Neural cell (in vitro differentiated cells): ENCODE data around the gene SLC6A18.
"Not testable (repeated sequence)": the region's sequence is repeated elsewhere in the genome, so short reads cannot be mapped to it uniquely, and the experiment has no call there.

Source experiments
- SMC3 ChIP-seq: fragments of 450-650 bp; conservative IDR thresholded peaks from 2 replicates; pipeline ENCODE4 v1.6.1; 2014; ENCODE audit warnings: antibody characterized with exemption, mild to moderate bottlenecking, moderate library complexity; ENCODE audit not compliant: poor library complexity
- TF ChIP-seq, protein P1 (sequence below): fragments of 450-650 bp; IDR thresholded peaks from 2 replicates; pipeline ENCODE4 v1.5.1; 2014; ENCODE audit warnings: antibody characterized with exemption, mild to moderate bottlenecking, moderate library complexity; ENCODE audit not compliant: poor library complexity, severe bottlenecking

DNA sequence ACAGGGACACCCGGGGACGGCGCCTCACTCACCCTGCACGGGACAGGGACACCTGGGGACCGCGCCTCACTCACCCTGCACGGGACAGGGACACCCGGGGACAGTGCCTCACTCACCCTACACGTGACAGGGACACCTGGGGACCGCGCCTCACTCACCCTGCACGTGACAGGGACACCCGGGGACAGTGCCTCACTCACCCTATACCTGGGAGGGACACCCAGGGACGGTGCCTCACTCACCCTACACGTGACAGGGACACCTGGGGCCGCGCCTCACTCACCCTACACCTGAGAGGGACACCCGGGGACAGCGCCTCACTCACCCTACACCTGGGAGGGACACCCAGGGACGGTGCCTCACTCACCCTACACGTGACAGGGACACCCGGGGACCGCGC, 65.8 kb downstream of the SLC6A18 start:
- not testable (repeated sequence) for TF ChIP-seq SMC3
- TF ChIP-seq, protein P1, sequence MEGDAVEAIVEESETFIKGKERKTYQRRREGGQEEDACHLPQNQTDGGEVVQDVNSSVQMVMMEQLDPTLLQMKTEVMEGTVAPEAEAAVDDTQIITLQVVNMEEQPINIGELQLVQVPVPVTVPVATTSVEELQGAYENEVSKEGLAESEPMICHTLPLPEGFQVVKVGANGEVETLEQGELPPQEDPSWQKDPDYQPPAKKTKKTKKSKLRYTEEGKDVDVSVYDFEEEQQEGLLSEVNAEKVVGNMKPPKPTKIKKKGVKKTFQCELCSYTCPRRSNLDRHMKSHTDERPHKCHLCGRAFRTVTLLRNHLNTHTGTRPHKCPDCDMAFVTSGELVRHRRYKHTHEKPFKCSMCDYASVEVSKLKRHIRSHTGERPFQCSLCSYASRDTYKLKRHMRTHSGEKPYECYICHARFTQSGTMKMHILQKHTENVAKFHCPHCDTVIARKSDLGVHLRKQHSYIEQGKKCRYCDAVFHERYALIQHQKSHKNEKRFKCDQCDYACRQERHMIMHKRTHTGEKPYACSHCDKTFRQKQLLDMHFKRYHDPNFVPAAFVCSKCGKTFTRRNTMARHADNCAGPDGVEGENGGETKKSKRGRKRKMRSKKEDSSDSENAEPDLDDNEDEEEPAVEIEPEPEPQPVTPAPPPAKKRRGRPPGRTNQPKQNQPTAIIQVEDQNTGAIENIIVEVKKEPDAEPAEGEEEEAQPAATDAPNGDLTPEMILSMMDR, result not testable (repeated sequence)
